Stomach (tissue), 9 donors: Measurements from ENCODE around the gene EMX2. TPM values are rescaled to one million over a fixed set of nuclear protein-coding genes. Genes with fewer than 3 reads are reported as not detected.

Source experiments
- DNase-seq, 2 donors: peaks; one replicate each; pipeline versions ENCODE4 v3.0.0 to v3.0.0-alpha.2; 2013 to 2019
- H3K27ac ChIP-seq, 5 donors: fragments of 200-600 bp in 4 of 5; sonication (generic) in 4 of 5; one replicate each; pipeline ENCODE4 v1.5.1; 2013 to 2019; ENCODE audit warnings: mild to moderate bottlenecking in 1 of 5, moderate library complexity in 1 of 5
- H3K27me3 ChIP-seq, 3 donors: fragments of 200-600 bp; sonication (generic); one replicate each; pipeline ENCODE4 v1.5.1; 2017 to 2019; ENCODE audit warnings: mixed run types in 1 of 3
- H3K36me3 ChIP-seq, 4 donors: fragments of 200-600 bp; sonication (generic); 1 replicate in 3 of 4; 2 replicates in 1 of 4; pipeline ENCODE4 v1.5.1; 2016 to 2019
- H3K4me1 ChIP-seq, 4 donors: fragments of 200-600 bp; sonication (generic); one replicate each; pipeline ENCODE4 v1.5.1; 2016 to 2019
- H3K4me3 ChIP-seq, 4 donors: fragments of 200-600 bp; sonication (generic) in 3 of 4; one replicate each; pipeline ENCODE4 v1.5.1; 2016 to 2019; ENCODE audit warnings: mild to moderate bottlenecking in 1 of 4
- H3K9me3 ChIP-seq, 4 donors: fragments of 200-600 bp; sonication (generic); one replicate each; pipeline ENCODE4 v1.5.1; 2016 to 2019
- EP300 ChIP-seq: sonication (generic); formaldehyde crosslinking; IDR thresholded peaks from one replicate; pipeline ENCODE4 v1.6.1; 2017; ENCODE audit warnings: antibody characterized with exemption
- POLR2A ChIP-seq, 4 donors: fragments of 450-650 bp; IDR thresholded peaks; one replicate each; pipeline ENCODE4 v1.6.1; 2016; ENCODE audit warnings: antibody characterized with exemption in 4 of 4, control low read depth in 2 of 4, mild to moderate bottlenecking in 1 of 4, moderate library complexity in 1 of 4
- POLR2AphosphoS5 ChIP-seq, 3 donors: sonication (generic); formaldehyde crosslinking; IDR thresholded peaks; one replicate each; pipeline ENCODE4 v1.6.1; 2016; ENCODE audit warnings: antibody characterized with exemption in 3 of 3
- WGBS, 5 donors: extraction: QIAGEN DNeasy Blood & Tissue Kit in 3 of 5; methylation state at CpG; one replicate each; pipeline versions ENCODE4 v1.1.5 to v1.1.7; 2013 to 2018; 5-methylcytosine and 5-hydroxymethylcytosine counted together
- intact Hi-C: fragments of 100-400 bp; cut with DNase I; formaldehyde crosslinking; loops from one replicate; pipeline ENCODE4 v1.15.1; 2023; ENCODE audit warnings: low total_unique reads
- polyA plus RNA-seq, 3 donors: library from polyadenylated mRNA; stranded (reverse); fragments of 200-250 nt; gene quantifications; one replicate each; pipeline ENCODE4 v1.2.3, GENCODE V29; 2013
- total RNA-seq, 5 donors: library from RNA; depleted of rRNA; stranded (reverse); fragments of >200 nt; gene quantifications; one replicate each; pipeline versions ENCODE4 v1.1.0 to v1.2.3, GENCODE V29; 2014 to 2016
- TF ChIP-seq, protein P1 (sequence below), 7 experiments: fragments of 450-650 bp in 4 of 7; fragments of 200-600 bp in 3 of 7; sonication (generic) in 3 of 7; IDR thresholded peaks; one replicate each; pipeline ENCODE4 v1.5.1; 2016 to 2019; ENCODE audit warnings: antibody characterized with exemption in 7 of 7, control low read depth in 2 of 7, mild to moderate bottlenecking in 1 of 7
- donor health status: healthy with polysubstance abuse.
- donor health status: Bipolar disorder and iron deficiency.
- donor health status: healthy.

The EMX2 gene
- total and polyA plus RNA-seq, 8 donors: 0.18 TPM; not detected in 7

DNA sequence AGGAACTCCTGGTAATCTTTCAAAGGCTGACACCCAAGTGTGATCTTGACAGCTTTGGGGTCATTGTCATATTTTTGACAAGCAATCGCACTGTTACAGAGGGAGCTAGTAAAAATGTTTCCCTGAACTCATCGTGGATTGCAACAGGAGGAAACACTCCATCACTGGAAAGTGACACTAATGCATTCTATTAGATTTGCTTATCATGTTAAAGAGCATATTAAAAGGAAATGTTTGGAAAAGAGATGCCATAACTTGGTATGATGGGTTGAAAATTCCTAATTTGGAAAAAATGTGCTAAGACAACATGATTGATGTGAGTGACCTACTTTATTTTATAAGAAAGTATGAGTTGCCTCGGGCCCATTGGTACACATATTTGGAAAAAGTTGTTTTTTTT lies 22.7 kb upstream of the EMX2 start:
- WGBS, 5 donors: 38 to 53% (median 50%) methylated on average over 3 of the region's 3 CpGs
- no peak overlapping the region for H3K4me3 ChIP-seq
- peaks cover 0 to 61% (median 20%) of the 10 kb centered on the region in 3 donors for H3K27me3 ChIP-seq
- H3K9me3 ChIP-seq: no peaks in the 10 kb centered on the region
- no peak overlapping the region for H3K27ac ChIP-seq
- no peaks in the 10 kb centered on the region for H3K4me1 ChIP-seq
- H3K36me3 ChIP-seq: no peaks in the 10 kb centered on the region
- TF ChIP-seq EP300: no peak
- TF ChIP-seq, protein P1, sequence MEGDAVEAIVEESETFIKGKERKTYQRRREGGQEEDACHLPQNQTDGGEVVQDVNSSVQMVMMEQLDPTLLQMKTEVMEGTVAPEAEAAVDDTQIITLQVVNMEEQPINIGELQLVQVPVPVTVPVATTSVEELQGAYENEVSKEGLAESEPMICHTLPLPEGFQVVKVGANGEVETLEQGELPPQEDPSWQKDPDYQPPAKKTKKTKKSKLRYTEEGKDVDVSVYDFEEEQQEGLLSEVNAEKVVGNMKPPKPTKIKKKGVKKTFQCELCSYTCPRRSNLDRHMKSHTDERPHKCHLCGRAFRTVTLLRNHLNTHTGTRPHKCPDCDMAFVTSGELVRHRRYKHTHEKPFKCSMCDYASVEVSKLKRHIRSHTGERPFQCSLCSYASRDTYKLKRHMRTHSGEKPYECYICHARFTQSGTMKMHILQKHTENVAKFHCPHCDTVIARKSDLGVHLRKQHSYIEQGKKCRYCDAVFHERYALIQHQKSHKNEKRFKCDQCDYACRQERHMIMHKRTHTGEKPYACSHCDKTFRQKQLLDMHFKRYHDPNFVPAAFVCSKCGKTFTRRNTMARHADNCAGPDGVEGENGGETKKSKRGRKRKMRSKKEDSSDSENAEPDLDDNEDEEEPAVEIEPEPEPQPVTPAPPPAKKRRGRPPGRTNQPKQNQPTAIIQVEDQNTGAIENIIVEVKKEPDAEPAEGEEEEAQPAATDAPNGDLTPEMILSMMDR (IDR thresholded peaks at IDR 0.05): no peak
- TF ChIP-seq POLR2AphosphoS5 (IDR thresholded peaks at IDR 0.05): no peak
- no peak for TF ChIP-seq POLR2A (IDR thresholded peaks at IDR 0.05)
- intact Hi-C loops: no loop called here
- DNase-seq: no peak

GRCh38 chr10:117530791-117531190 lies 11.8 kb upstream of the EMX2 start:
- Histone ChIP-seq H3K27me3 (peaks cover 24 to 91% (median 58%) of the 10 kb centered on the region in 3 donors), H3K9me3 (no peaks in the 10 kb centered on the region), H3K36me3 (no peaks in the 10 kb centered on the region), H3K4me3 (no peak overlapping the region), H3K27ac (no peak overlapping the region), H3K4me1 (peaks cover 14 to 34% (median 27%) of the 10 kb centered on the region in 4 donors)
- intact Hi-C loops: no loop called here
- DNase-seq: no peak
- TF ChIP-seq EP300: no peak
- TF ChIP-seq POLR2AphosphoS5 (IDR thresholded peaks at IDR 0.05): no peak
- TF ChIP-seq, protein P1 (IDR thresholded peaks at IDR 0.05): no peak
- TF ChIP-seq POLR2A (IDR thresholded peaks at IDR 0.05): no peak
- 31 to 51% (median 39%) methylated on average over 4 of the region's 4 CpGs for WGBS, 5 donors

DNA sequence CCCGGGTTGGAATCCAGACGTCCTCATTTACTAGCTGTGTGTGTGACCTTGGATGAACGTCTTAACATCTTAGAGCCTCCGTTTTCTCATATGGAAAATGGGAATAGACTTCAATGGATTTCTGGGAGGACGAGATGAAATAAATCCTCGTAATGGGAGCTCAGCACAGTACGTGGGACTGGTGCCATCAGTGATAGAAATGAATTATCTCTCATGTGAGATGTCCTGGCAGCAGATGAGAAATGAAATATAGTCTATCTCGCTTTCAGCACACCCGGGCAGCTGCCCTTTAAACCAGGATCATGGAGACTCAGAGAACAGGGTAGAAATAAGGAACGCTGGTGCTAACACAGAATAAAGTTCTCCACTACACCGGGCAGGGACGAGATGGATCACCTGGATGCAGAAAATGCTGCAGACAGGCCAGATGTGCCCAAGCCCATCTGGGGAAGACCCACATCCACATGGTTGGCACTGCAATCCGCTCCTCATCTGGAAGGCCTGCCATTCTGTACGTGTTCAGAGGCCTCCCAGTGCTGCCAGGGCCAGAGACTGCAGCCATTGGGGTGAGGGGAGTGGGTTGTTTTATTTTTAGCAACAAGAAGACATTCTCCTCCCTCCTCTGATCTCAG lies 11.1 kb upstream of the EMX2 start:
- H3K27me3 ChIP-seq: peaks cover 29 to 98% (median 65%) of the 10 kb centered on the region in 3 donors
- no peak for TF ChIP-seq POLR2A (IDR thresholded peaks at IDR 0.05)
- TF ChIP-seq POLR2AphosphoS5 (IDR thresholded peaks at IDR 0.05): no peak
- TF ChIP-seq, protein P1 (IDR thresholded peaks at IDR 0.05): no peak
- no peak for TF ChIP-seq EP300
- H3K4me1 ChIP-seq: peaks cover 14 to 40% (median 31%) of the 10 kb centered on the region in 4 donors
- H3K27ac ChIP-seq: no peak overlapping the region
- H3K9me3 ChIP-seq: no peaks in the 10 kb centered on the region
- DNase-seq: no peak
- WGBS, 5 donors: 24 to 32% (median 25%) methylated on average over 14 of the region's 14 CpGs
- intact Hi-C loops: no loop called here
- no peaks in the 10 kb centered on the region for H3K36me3 ChIP-seq
- no peak overlapping the region for H3K4me3 ChIP-seq

DNA sequence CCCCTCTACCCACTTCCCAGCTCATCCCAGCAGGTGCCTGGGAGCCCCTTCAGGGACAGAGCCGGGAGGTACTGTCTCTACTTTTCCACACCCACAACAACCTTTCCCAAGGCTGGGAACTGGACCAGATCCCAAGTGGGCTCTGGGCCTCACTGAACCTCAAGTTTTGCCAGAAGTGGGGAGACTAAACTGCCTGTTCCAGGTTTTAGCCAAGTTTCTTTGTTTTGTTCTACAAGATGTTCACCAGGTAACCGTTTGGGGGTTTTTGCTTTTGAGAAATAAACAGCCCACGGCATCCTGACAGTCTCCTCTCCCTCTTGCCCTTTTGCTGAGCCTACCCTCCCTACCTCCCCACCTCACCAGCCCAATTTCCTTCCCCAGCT lies 10.6 kb upstream of the EMX2 start:
- Histone ChIP-seq H3K4me3 (no peak overlapping the region), H3K27me3 (peaks cover 30 to 98% (median 70%) of the 10 kb centered on the region in 3 donors), H3K27ac (no peak overlapping the region), H3K9me3 (no peaks in the 10 kb centered on the region), H3K4me1 (peaks cover 14 to 43% (median 34%) of the 10 kb centered on the region in 4 donors), H3K36me3 (no peaks in the 10 kb centered on the region)
- WGBS, 5 donors: 9 to 16% (median 13%) methylated on average over 3 of the region's 3 CpGs
- intact Hi-C loops: no loop called here
- no peak for TF ChIP-seq POLR2AphosphoS5 (IDR thresholded peaks at IDR 0.05)
- DNase-seq: no peak

- TF ChIP-seq EP300 (no peak), POLR2A (IDR thresholded peaks at IDR 0.05) (no peak), POLR2AphosphoS5 (IDR thresholded peaks at IDR 0.05) (no peak)
- TF ChIP-seq, protein P1 (IDR thresholded peaks at IDR 0.05): no peak
- Histone ChIP-seq H3K27me3 (peaks cover 35 to 99% (median 76%) of the 10 kb centered on the region in 3 donors), H3K9me3 (no peaks in the 10 kb centered on the region), H3K36me3 (no peaks in the 10 kb centered on the region), H3K4me1 (peaks cover 17 to 49% (median 38%) of the 10 kb centered on the region in 4 donors), H3K27ac (no peak overlapping the region), H3K4me3 (no peak overlapping the region)
- intact Hi-C loops: no loop called here
- WGBS, 5 donors: 4 to 9% (median 6%) methylated on average over 32 to 33 of the region's 33 CpGs
- DNase-seq: no peak
These were observed 10.0 kb upstream of the EMX2 start for GRCh38 chr10:117532451-117533107.
